Mesodermal cell (in vitro differentiated cells): ENCODE data around the gene HMGN5.

ENCODE experiments used
- H3K27ac ChIP-seq: 2 replicates; pipeline ENCODE4 v1.7.0; 2013; ENCODE audit warnings: mild to moderate bottlenecking, low read depth, low read length, moderate library complexity; ENCODE audit not compliant: severe bottlenecking
- H3K36me3 ChIP-seq: 2 replicates; pipeline ENCODE4 v1.7.1; 2013; ENCODE audit warnings: mild to moderate bottlenecking, low read length, moderate library complexity; ENCODE audit not compliant: control insufficient read depth, insufficient read depth
- H3K4me1 ChIP-seq: one replicate; pipeline ENCODE4 v1.7.1; 2013; ENCODE audit warnings: mild to moderate bottlenecking, low read length; ENCODE audit not compliant: insufficient read depth, control insufficient read depth, poor library complexity, severe bottlenecking
- H3K4me3 ChIP-seq: 2 replicates; pipeline ENCODE4 v1.7.0; 2013; ENCODE audit warnings: low read length, control low read depth, mild to moderate bottlenecking; ENCODE audit not compliant: insufficient read depth, poor library complexity, severe bottlenecking; ENCODE audit errors: extremely low read depth
- H3K9me3 ChIP-seq: 2 replicates; pipeline ENCODE4 v1.7.1; 2013; ENCODE audit warnings: mild to moderate bottlenecking, low read length, moderate library complexity; ENCODE audit not compliant: control insufficient read depth
- WGBS, 2 experiments: methylation state at CpG; one replicate each; pipeline ENCODE4 v1.1.5; 2013; ENCODE audit warnings: missing lambda C conversion rate in 2 of 2; ENCODE audit not compliant: insufficient coverage in 2 of 2; 5-methylcytosine and 5-hydroxymethylcytosine counted together

Gene HMGN5

DNA sequence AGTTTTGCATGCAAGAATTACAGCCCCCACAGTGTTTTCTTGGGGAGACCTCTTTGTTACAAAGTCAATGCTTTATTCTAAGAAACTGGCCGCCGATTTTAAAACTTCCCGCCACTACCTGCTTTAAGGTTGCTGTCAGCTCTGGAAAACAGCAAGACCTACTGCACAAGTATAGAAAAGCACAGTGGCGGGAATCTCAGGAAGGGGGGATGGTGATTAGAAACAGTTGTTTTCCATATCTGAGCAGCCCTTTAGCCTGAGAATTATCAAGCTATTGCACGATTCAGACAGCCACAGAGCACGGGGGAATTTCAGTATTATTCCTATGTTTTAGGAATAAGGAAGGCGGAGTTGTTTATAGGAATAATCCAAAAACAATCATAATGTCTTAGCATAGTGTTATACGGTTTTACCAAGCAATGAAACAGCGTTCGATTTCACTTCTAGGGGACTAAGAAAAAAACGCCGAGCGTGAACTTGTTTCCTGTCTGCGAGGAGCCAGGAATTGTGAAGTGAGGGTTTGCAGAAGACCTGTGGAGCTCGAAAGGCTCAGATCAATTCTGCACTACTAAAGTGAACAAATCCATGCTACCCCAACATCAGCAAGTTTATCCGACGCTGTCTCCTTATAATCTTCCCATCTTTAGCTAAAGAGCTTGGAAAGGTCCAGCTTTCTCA lies 81.3 kb downstream of the HMGN5 start:
- no peaks in the 10 kb centered on the region for H3K4me1 ChIP-seq
- no peaks in the 10 kb centered on the region for H3K36me3 ChIP-seq
- H3K27ac ChIP-seq: no peak overlapping the region
- peak overlapping the region; percentile 46 for H3K4me3 ChIP-seq
- 0% methylated on average over 3 of the region's 17 CpGs; no CpG with 5 or more reads in 1 of the 2 experiments for WGBS, 2 experiments
- no peaks in the 10 kb centered on the region for H3K9me3 ChIP-seq

DNA sequence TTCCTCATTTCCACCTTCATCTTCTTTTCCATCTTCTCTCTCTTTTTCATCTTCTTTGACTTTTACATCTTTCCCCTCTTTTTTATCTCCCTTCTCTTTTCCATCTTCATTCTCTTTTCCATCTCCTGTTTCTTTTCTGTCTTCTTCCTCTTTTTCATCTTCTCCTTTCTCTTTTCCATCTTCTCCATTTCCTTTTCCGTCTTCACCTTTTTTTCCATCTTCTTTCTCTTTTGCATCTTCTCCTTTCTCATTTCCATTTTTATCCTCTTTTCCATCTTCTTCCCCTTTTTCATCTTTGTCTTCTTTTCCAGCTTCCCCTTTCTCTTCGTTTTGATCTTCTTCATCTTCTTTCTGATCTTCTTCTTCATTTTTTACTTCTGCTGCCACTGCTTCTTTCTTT lies 87.0 kb downstream of the HMGN5 start:
- Histone ChIP-seq H3K9me3 (no peaks in the 10 kb centered on the region), H3K27ac (no peak overlapping the region), H3K4me3 (no peak overlapping the region), H3K4me1 (no peaks in the 10 kb centered on the region), H3K36me3 (no peaks in the 10 kb centered on the region)
- WGBS, 2 experiments: 81 to 100% methylated on average over 1 to 2 of the region's 2 CpGs

DNA sequence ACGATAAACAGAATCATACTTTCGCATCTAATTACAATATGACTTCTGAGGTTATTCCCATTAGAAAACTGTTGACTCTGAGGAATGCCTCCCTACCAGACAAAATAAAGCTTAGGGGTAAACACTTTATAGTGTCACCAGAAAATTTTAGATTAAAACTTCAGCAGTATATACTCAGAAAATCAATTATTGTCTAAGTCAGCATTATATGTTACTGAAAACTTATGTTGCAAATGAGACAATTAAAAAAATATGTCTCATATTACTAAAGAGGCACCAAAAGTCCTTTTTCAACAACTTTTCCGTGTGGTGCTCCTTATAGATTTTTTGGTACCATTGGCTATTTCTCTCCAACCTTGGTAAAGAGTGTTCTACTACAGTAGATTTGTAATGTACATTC lies 91.4 kb downstream of the HMGN5 start:
- Histone ChIP-seq H3K9me3 (no peaks in the 10 kb centered on the region), H3K4me3 (no peak overlapping the region), H3K27ac (no peak overlapping the region), H3K36me3 (no peaks in the 10 kb centered on the region), H3K4me1 (no peaks in the 10 kb centered on the region)
- no CpG with 5 or more reads among the region's 3 CpGs for WGBS, 2 experiments

DNA sequence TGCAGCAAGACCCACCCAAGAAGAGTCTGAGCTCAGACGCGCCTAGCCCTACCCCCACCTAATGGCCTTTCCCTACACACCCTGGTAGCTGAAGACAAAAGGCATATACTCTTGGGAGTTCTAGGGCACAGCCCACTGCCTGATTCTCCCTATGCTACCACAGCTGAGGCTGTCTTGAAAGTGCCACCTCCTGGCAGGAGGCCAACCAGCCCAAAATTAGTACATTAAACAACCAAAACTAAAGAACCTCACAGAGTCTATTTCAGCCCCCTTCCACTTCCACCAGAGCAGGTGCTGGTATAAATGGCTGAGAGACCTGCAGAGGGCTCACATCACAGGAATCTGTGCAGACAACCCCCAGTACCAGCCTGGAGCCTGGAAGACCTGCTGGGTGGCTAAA lies 119.1 kb downstream of the HMGN5 start:
- H3K36me3 ChIP-seq: no peaks in the 10 kb centered on the region
- H3K9me3 ChIP-seq: no peaks in the 10 kb centered on the region
- H3K4me3 ChIP-seq: no peak overlapping the region
- WGBS, 2 experiments: 100% methylated on average over 2 of the region's 2 CpGs; no CpG with 5 or more reads in 1 of the 2 experiments
- H3K27ac ChIP-seq: no peak overlapping the region
- H3K4me1 ChIP-seq: no peaks in the 10 kb centered on the region
